GM04503 (cell line): Measurements from ENCODE around the gene ZNF28.
"Not testable (repeated sequence)": the region's sequence is repeated elsewhere in the genome, so short reads cannot be mapped to it uniquely, and the experiment has no call there.

Source experiments
- DNase-seq: peaks from one replicate; pipeline ENCODE4 v3.0.0-alpha.2; 2012; ENCODE audit warnings: low read depth

ZNF28 gene

GRCh38 chr19:52778811-52779210 is 42.6 kb downstream of the ZNF28 start:
- DNase-seq, result no peak

GRCh38 chr19:52756447-52756846 is 65.0 kb downstream of the ZNF28 start:
- DNase-seq, result not testable (repeated sequence)

- no peak for DNase-seq
Observed at GRCh38 chr19:52749780-52750179, 71.7 kb downstream of the ZNF28 start.

GRCh38 chr19:52748336-52748950 is 73.0 kb downstream of the ZNF28 start:
- DNase-seq, result no peak
